GM18873 (cell line): Measurements from ENCODE around the gene RAD50.
"Not testable (repeated sequence)": the region's sequence is repeated elsewhere in the genome, so short reads cannot be mapped to it uniquely, and the experiment has no call there.

Source experiments
- ATAC-seq: cut with Tn5 transposase; IDR thresholded peaks from one replicate; pipeline ENCODE4 v1.9.1; 2021; ENCODE audit warnings: mild to moderate bottlenecking, moderate library complexity, moderate number of reproducible peaks; ENCODE audit not compliant: unreplicated experiment, low FRiP score

RAD50 gene

GRCh38 chr5:132628814-132629213 lies 72.0 kb downstream of the RAD50 start:
- no peak for ATAC-seq

- peak; percentile 57 for ATAC-seq
These were observed 72.6 kb downstream of the RAD50 start for GRCh38 chr5:132629230-132629944.

GRCh38 chr5:132633587-132633986 lies 76.8 kb downstream of the RAD50 start:
- not testable (repeated sequence) for ATAC-seq

- ATAC-seq: no peak
These were observed 79.1 kb downstream of the RAD50 start for GRCh38 chr5:132635873-132636272.

GRCh38 chr5:132637241-132637640 lies 80.5 kb downstream of the RAD50 start:
- no peak for ATAC-seq

GRCh38 chr5:132639706-132640130 lies 82.9 kb downstream of the RAD50 start:
- ATAC-seq: peak; percentile 54

- ATAC-seq: no peak
These were observed 83.8 kb downstream of the RAD50 start for GRCh38 chr5:132640613-132641012.

GRCh38 chr5:132641241-132641723 lies 84.5 kb downstream of the RAD50 start:
- no peak for ATAC-seq

GRCh38 chr5:132641841-132642240 lies 85.1 kb downstream of the RAD50 start:
- ATAC-seq: no peak

- no peak for ATAC-seq
These were observed 87.4 kb downstream of the RAD50 start for GRCh38 chr5:132644177-132644576.

- no peak for ATAC-seq
These were observed 89.9 kb downstream of the RAD50 start for GRCh38 chr5:132646583-132647266.

- no peak for ATAC-seq
These were observed 90.7 kb downstream of the RAD50 start for GRCh38 chr5:132647473-132647872.

- ATAC-seq: no peak
These were observed 91.6 kb downstream of the RAD50 start for GRCh38 chr5:132648355-132648754.

- no peak for ATAC-seq
These were observed 95.2 kb downstream of the RAD50 start for GRCh38 chr5:132651838-132652469.

GRCh38 chr5:132653716-132654115 lies 96.9 kb downstream of the RAD50 start:
- no peak for ATAC-seq

- no peak for ATAC-seq
These were observed 99.3 kb downstream of the RAD50 start for GRCh38 chr5:132655821-132656773.

- ATAC-seq: no peak
These were observed 100.1 kb downstream of the RAD50 start for GRCh38 chr5:132656774-132657355.

GRCh38 chr5:132657676-132658380 lies 101.1 kb downstream of the RAD50 start, which contains the start of gene IL13:
Gene IL13 (plus strand): TSS chr5:132658173. CDS start chr5:132658187, 14 bp downstream.
- no peak for ATAC-seq
